Fibroblast of skin of left biceps (primary cell): ENCODE results near the gene PPM1J.

Experiments
- DNase-seq, 2 experiments: peaks; one replicate each; pipeline ENCODE4 v3.0.0-alpha.2; 2013; ENCODE audit warnings: low read depth in 2 of 2

Gene PPM1J

GRCh38 chr1:112704934-112705627 lies 10.1 kb downstream of the PPM1J start:
- DNase-seq: peak; percentile 86 to 88

- no peak for DNase-seq
Observed at GRCh38 chr1:112704391-112704933, 10.7 kb downstream of the PPM1J start.

- DNase-seq: no peak
Observed at GRCh38 chr1:112703706-112704105, 11.4 kb downstream of the PPM1J start.

- DNase-seq: no peak
Observed at GRCh38 chr1:112702420-112703261, 12.5 kb downstream of the PPM1J start.

GRCh38 chr1:112702067-112702395 lies 13.1 kb downstream of the PPM1J start:
- no peak for DNase-seq

GRCh38 chr1:112701227-112702066 lies 13.7 kb downstream of the PPM1J start:
- no peak for DNase-seq

- DNase-seq: peak; percentile 84 to 86
Observed at GRCh38 chr1:112700290-112701226, 14.6 kb downstream of the PPM1J start.

- DNase-seq: no peak
Observed at GRCh38 chr1:112699425-112700144, 15.5 kb downstream of the PPM1J start.

GRCh38 chr1:112698366-112699310 lies 16.5 kb downstream of the PPM1J start:
- no peak for DNase-seq

GRCh38 chr1:112697781-112698201 lies 17.3 kb downstream of the PPM1J start:
- no peak for DNase-seq

- DNase-seq: no peak
Observed at GRCh38 chr1:112696578-112697314, 18.4 kb downstream of the PPM1J start.

- DNase-seq: no peak
Observed at GRCh38 chr1:112695276-112695675, 19.9 kb downstream of the PPM1J start.

- no peak for DNase-seq
Observed at GRCh38 chr1:112694363-112694929, 20.7 kb downstream of the PPM1J start.

GRCh38 chr1:112693821-112694220 lies 21.3 kb downstream of the PPM1J start:
- no peak for DNase-seq

GRCh38 chr1:112692681-112693080 lies 22.5 kb downstream of the PPM1J start:
- no peak for DNase-seq

- DNase-seq: no peak
Observed at GRCh38 chr1:112689842-112690237, 25.3 kb downstream of the PPM1J start.

- DNase-seq: no peak
Observed at GRCh38 chr1:112689196-112689841, 25.8 kb downstream of the PPM1J start.
